ENCODE measurements around the gene OR5AU1. TPM values are rescaled to one million over a fixed set of nuclear protein-coding genes. Genes with fewer than 3 reads are reported as not detected.

Gene OR5AU1
- total RNA-seq: not detected

- Histone ChIP-seq H3K27me3 (no peaks in the 10 kb centered on the region), H3K4me1 (no peaks in the 10 kb centered on the region), H3K36me3 (no peaks in the 10 kb centered on the region), H3K4me3 (no peak within 1 kb of the TSS), H3K27ac (no peak within 1 kb of the TSS), H3K9me3 (no peaks in the 10 kb centered on the region)
- intact Hi-C loops (cut with DNase I): no loop called here
- no peak for TF ChIP-seq CTCF (IDR thresholded peaks at IDR 0.05)
- DNase-seq (ENCODE audit: low spot score in 2 of 2): no peak
Measured at GRCh38 chr14:21155963-21156362, at the start of gene OR5AU1. OR5AU1 (minus strand) TSS chr14:21156063; CDS start chr14:21155872, 191 bp downstream.

- H3K9me3 ChIP-seq: no peaks in the 10 kb centered on the region
- no peaks in the 10 kb centered on the region for H3K27me3 ChIP-seq
- H3K4me3 ChIP-seq: no peak overlapping the region
- H3K36me3 ChIP-seq: peaks cover 13 to 35% of the 10 kb centered on the region in 2 donors
- H3K27ac ChIP-seq: no peak overlapping the region
- no peak for DNase-seq (ENCODE audit: low spot score in 2 of 2)
- no peaks in the 10 kb centered on the region for H3K4me1 ChIP-seq
- TF ChIP-seq CTCF (IDR thresholded peaks at IDR 0.05): no peak
- intact Hi-C loops (cut with DNase I): no loop called here
Measured at GRCh38 chr14:21205026-21205677, 49.3 kb upstream of the OR5AU1 start.

GRCh38 chr14:21204167-21205025 lies 48.5 kb upstream of the OR5AU1 start:
- Histone ChIP-seq H3K36me3 (peaks cover 6 to 27% of the 10 kb centered on the region in 2 donors), H3K9me3 (no peaks in the 10 kb centered on the region), H3K4me1 (no peaks in the 10 kb centered on the region), H3K27me3 (no peaks in the 10 kb centered on the region), H3K4me3 (no peak overlapping the region), H3K27ac (no peak overlapping the region)
- DNase-seq (ENCODE audit: low spot score in 2 of 2): no peak
- intact Hi-C loops (cut with DNase I): no loop called here
- TF ChIP-seq CTCF (IDR thresholded peaks at IDR 0.05): no peak

- peaks cover 5 to 19% of the 10 kb centered on the region in 2 donors for H3K36me3 ChIP-seq
- no peak overlapping the region for H3K27ac ChIP-seq
- H3K27me3 ChIP-seq: no peaks in the 10 kb centered on the region
- intact Hi-C loops (cut with DNase I): no loop called here
- no peaks in the 10 kb centered on the region for H3K9me3 ChIP-seq
- DNase-seq (ENCODE audit: low spot score in 2 of 2): no peak
- TF ChIP-seq CTCF (IDR thresholded peaks at IDR 0.05): no peak
- H3K4me3 ChIP-seq: no peak overlapping the region
- no peaks in the 10 kb centered on the region for H3K4me1 ChIP-seq
Measured at GRCh38 chr14:21203470-21204166, 47.8 kb upstream of the OR5AU1 start.

GRCh38 chr14:21202463-21203358 lies 46.8 kb upstream of the OR5AU1 start:
- no peaks in the 10 kb centered on the region for H3K9me3 ChIP-seq
- peaks cover 5 to 10% of the 10 kb centered on the region in 2 donors for H3K36me3 ChIP-seq
- no peak for TF ChIP-seq CTCF (IDR thresholded peaks at IDR 0.05)
- H3K27ac ChIP-seq: no peak overlapping the region
- no peaks in the 10 kb centered on the region for H3K4me1 ChIP-seq
- H3K4me3 ChIP-seq: no peak overlapping the region
- no peak for DNase-seq (ENCODE audit: low spot score in 2 of 2)
- H3K27me3 ChIP-seq: no peaks in the 10 kb centered on the region
- intact Hi-C loops (cut with DNase I): no loop called here

Measured in ascending aorta (tissue), 2 donors.